Prostate gland (tissue), 2 donors: ENCODE data around the gene GRIP2. TPM values are rescaled to one million over a fixed set of nuclear protein-coding genes. Genes with fewer than 3 reads are reported as not detected.

ENCODE experiments used
- DNase-seq: peaks from one replicate; pipeline ENCODE4 v3.0.0-alpha.2; 2019; ENCODE audit warnings: low spot score
- H3K27ac ChIP-seq, 2 donors: fragments of 200-600 bp; sonication (generic); 2 replicates each; pipeline ENCODE4 v1.5.1; 2017 to 2019
- H3K27me3 ChIP-seq: fragments of 200-600 bp; sonication (generic); replicated peaks from 2 replicates; pipeline ENCODE4 v1.5.1; 2019; ENCODE audit not compliant: insufficient read depth
- H3K36me3 ChIP-seq, 2 donors: fragments of 200-600 bp; sonication (generic); 1 replicate in 1 of 2; 2 replicates in 1 of 2; pipeline versions ENCODE4 v1.5.1 to v1.8.1; 2017 to 2019
- H3K4me1 ChIP-seq: fragments of 200-600 bp; sonication (generic); replicated peaks from 2 replicates; pipeline ENCODE4 v1.5.1; 2019
- H3K4me3 ChIP-seq, 2 donors: fragments of 200-600 bp; sonication (generic); 2 replicates each; pipeline ENCODE4 v1.5.1; 2017 to 2019
- H3K9me3 ChIP-seq: fragments of 200-600 bp; sonication (generic); 2 replicates; pipeline ENCODE4 v1.5.1; 2017
- POLR2A ChIP-seq: fragments of 450-650 bp; IDR thresholded peaks from one replicate; pipeline ENCODE4 v1.6.1; 2016; ENCODE audit warnings: antibody characterized with exemption, mild to moderate bottlenecking
- POLR2AphosphoS5 ChIP-seq: sonication (generic); formaldehyde crosslinking; IDR thresholded peaks from one replicate; pipeline ENCODE4 v1.6.1; 2017; ENCODE audit warnings: antibody characterized with exemption
- WGBS: methylation state at CpG from one replicate; pipeline ENCODE4 v1.1.5; 2018; 5-methylcytosine and 5-hydroxymethylcytosine counted together
- intact Hi-C: fragments of 100-400 bp; cut with DNase I; formaldehyde crosslinking; loops from one replicate; pipeline ENCODE4 v1.14.2; 2022
- total RNA-seq, 2 donors: library from RNA; depleted of rRNA; stranded (reverse); fragments of >200 nt; gene quantifications; one replicate each; pipeline ENCODE4 v1.1.0, GENCODE V29; 2016
- TF ChIP-seq, protein P1 (sequence below), 4 experiments: fragments of 200-600 bp in 2 of 4; fragments of 450-650 bp in 2 of 4; sonication (generic) in 2 of 4; IDR thresholded peaks; 1 replicate in 3 of 4; 2 replicates in 1 of 4; pipeline ENCODE4 v1.5.1; 2016 to 2019; ENCODE audit warnings: antibody characterized with exemption in 4 of 4, mild to moderate bottlenecking in 2 of 4, moderate library complexity in 2 of 4

GRIP2 gene
- total RNA-seq, 2 donors from 2014 or later: 0.27 to 0.62 TPM

GRCh38 chr3:14525685-14526631 lies 14.2 kb downstream of the GRIP2 start:
- H3K36me3 ChIP-seq: no peaks in the 10 kb centered on the region
- H3K27ac ChIP-seq: peak overlapping the region in 1 of 2 donors; percentile 45
- intact Hi-C loops: no loop called here
- no peaks in the 10 kb centered on the region for H3K4me1 ChIP-seq
- TF ChIP-seq POLR2A (no peak), POLR2AphosphoS5 (no peak)
- TF ChIP-seq, protein P1, sequence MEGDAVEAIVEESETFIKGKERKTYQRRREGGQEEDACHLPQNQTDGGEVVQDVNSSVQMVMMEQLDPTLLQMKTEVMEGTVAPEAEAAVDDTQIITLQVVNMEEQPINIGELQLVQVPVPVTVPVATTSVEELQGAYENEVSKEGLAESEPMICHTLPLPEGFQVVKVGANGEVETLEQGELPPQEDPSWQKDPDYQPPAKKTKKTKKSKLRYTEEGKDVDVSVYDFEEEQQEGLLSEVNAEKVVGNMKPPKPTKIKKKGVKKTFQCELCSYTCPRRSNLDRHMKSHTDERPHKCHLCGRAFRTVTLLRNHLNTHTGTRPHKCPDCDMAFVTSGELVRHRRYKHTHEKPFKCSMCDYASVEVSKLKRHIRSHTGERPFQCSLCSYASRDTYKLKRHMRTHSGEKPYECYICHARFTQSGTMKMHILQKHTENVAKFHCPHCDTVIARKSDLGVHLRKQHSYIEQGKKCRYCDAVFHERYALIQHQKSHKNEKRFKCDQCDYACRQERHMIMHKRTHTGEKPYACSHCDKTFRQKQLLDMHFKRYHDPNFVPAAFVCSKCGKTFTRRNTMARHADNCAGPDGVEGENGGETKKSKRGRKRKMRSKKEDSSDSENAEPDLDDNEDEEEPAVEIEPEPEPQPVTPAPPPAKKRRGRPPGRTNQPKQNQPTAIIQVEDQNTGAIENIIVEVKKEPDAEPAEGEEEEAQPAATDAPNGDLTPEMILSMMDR (IDR thresholded peaks at IDR 0.05): no peak
- WGBS: 53% methylated on average over 17 of the region's 17 CpGs
- no peaks in the 10 kb centered on the region for H3K27me3 ChIP-seq
- no peak for DNase-seq
- no peaks in the 10 kb centered on the region for H3K9me3 ChIP-seq
- peak overlapping the region in 1 of 2 donors; percentile 6 for H3K4me3 ChIP-seq

DNA sequence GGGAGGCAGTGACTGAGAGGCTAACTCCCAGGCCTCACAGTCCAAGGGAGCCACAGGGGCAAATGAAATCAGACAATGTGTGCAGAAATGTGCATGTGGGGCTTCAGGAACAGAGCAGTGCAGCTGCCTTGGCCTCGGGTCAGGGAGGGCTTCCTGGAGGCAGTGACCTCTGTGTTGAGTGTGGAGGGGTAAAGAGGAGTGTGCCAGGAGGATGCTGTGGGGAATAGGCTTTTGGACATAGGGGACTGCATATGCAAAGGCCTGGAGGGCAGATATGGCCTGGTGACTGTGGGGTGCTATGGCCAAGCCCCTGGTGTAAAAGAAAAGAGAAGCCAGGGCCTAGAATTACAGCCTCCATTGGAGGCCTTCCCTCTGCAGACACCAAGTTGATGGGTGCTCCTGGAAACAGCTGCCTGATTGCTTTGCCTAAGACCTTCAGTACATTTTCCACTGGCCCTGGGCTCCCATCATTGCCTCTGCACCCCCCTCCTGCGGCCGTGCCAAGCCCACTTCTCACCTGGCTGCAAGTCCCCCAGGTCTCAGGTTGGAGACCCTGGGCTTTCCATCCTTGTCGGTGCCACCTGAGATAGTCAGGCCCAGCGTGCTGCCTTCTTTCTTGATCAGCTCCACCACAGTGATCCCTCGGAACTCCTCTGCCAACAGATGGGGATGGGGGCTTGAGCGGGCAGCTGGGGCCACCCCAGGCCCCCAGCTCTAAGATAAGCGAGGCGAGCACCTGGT lies 15.1 kb downstream of the GRIP2 start:
- no peaks in the 10 kb centered on the region for H3K9me3 ChIP-seq
- no peaks in the 10 kb centered on the region for H3K4me1 ChIP-seq
- H3K4me3 ChIP-seq: peak overlapping the region in 1 of 2 donors; percentile 6
- no peaks in the 10 kb centered on the region for H3K27me3 ChIP-seq
- DNase-seq: no peak
- 86% methylated on average over 9 of the region's 9 CpGs for WGBS
- H3K36me3 ChIP-seq: no peaks in the 10 kb centered on the region
- intact Hi-C loops: no loop called here
- no peak for TF ChIP-seq POLR2A
- TF ChIP-seq, protein P1 (IDR thresholded peaks at IDR 0.05): no peak
- no peak for TF ChIP-seq POLR2AphosphoS5
- peak overlapping the region in 1 of 2 donors; percentile 45 for H3K27ac ChIP-seq

DNA sequence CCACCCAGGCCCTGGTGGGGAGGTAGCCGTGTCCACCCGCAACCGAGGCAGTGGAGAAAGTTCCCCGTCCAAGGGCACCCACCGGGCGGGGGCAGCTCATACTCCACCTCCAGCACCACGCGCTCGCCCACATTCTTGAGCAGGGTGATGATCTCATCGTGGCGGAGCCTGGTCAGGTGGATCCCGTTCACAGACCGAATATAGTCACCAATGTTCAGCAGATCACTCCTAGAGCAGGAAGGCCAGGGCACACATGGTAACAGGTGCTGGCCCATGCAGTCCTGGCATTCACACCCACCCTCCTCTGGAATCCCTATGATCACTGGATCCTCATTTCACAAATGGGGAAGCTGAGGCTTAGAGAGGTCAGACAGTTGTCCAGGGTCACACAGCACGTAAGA lies 15.8 kb downstream of the GRIP2 start:
- no peak overlapping the region for H3K27ac ChIP-seq

DNA sequence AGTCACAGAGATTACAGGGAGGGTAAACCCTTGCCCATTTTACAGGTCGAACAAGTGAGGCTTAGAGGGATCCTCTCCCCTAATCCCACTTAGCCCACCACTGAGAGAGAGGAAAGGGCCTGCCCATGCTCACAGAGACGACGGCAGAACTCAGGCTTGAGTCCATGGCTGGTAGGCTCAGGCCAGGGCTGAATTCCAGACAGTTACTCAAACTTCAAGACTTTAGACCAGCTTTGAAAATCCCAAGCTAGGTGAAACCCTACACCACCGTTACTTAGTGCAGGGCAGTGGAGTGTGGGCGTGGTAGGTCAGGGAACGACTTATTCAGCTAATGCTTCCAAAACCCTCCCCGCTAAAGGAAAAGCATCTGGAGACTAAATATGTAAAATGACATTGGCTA lies 16.4 kb downstream of the GRIP2 start:
- Histone ChIP-seq H3K9me3 (no peaks in the 10 kb centered on the region), H3K4me3 (no peak overlapping the region), H3K36me3 (no peaks in the 10 kb centered on the region), H3K27ac (no peak overlapping the region), H3K27me3 (no peaks in the 10 kb centered on the region), H3K4me1 (no peaks in the 10 kb centered on the region)
- TF ChIP-seq POLR2A: no peak
- TF ChIP-seq, protein P1 (IDR thresholded peaks at IDR 0.05): no peak
- TF ChIP-seq POLR2AphosphoS5: no peak
- intact Hi-C loops: no loop called here
- DNase-seq: no peak
- WGBS: 64% methylated on average over 7 of the region's 7 CpGs

More for the DNA sequence above, 15.8 kb downstream of the GRIP2 start:
- no peaks in the 10 kb centered on the region for H3K27me3 ChIP-seq
- intact Hi-C loops: no loop called here
- WGBS: 95% methylated on average over 10 of the region's 14 CpGs
- H3K36me3 ChIP-seq: no peaks in the 10 kb centered on the region
- H3K4me3 ChIP-seq: no peak overlapping the region
- no peaks in the 10 kb centered on the region for H3K4me1 ChIP-seq
- H3K9me3 ChIP-seq: no peaks in the 10 kb centered on the region
- no peak for DNase-seq
- TF ChIP-seq POLR2AphosphoS5 (no peak), POLR2A (no peak)
- TF ChIP-seq, protein P1 (IDR thresholded peaks at IDR 0.05): no peak
